ENCODE data around the gene C2orf81. TPM values are rescaled to one million over a fixed set of nuclear protein-coding genes. Genes with fewer than 3 reads are reported as not detected.

The C2orf81 gene
- total RNA-seq, 1 experiment from 2014 or later: 2.4 TPM

DNA sequence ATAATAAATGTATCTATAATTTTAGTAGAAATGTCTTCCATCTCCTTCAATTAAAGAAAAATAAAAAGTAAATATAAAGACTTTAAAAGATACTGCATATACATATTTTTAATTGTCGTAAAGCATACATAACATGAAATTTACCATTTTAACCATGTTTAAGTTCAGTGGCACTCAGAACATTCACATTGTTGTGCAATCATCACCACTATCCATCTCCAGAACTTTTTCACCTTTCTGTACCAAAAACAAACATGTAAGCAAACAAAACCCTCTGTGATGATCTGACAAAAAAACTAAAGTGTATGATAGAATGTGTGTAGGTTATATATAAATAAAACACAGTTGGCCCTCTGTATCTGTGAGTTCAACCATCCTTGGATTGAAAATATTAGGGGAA lies 27.9 kb downstream of the C2orf81 start:
- Histone ChIP-seq H3K9me2 (replicated peaks; ENCODE audit: low read length) (no peaks in the 10 kb centered on the region), H3K27ac (ENCODE audit: low read length) (no peak overlapping the region), H3K9ac (ENCODE audit: low read length) (no peak overlapping the region), H3K4me3 (ENCODE audit: low read length) (no peak overlapping the region), H3K36me3 (ENCODE audit: low read depth, low read length) (no peaks in the 10 kb centered on the region), H3K4me1 (ENCODE audit: insufficient read depth, low read length) (peaks cover 21% of the 10 kb centered on the region), H2AFZ (ENCODE audit: low read length) (no peak overlapping the region), H3K79me2 (ENCODE audit: low read length) (peaks cover 30% of the 10 kb centered on the region), H4K20me1 (ENCODE audit: low read length) (no peaks in the 10 kb centered on the region), H3K27me3 (ENCODE audit: low read length) (no peaks in the 10 kb centered on the region), H3K4me2 (ENCODE audit: low read length) (no peak overlapping the region), H3K9me3 (ENCODE audit: low read length) (no peaks in the 10 kb centered on the region), H3F3A (ENCODE audit: low read length, unreplicated experiment) (no peaks in the 10 kb centered on the region)
- TF ChIP-seq EZH2 (IDR thresholded peaks at IDR 0.05; ENCODE audit: low read length, unreplicated experiment): no peak
- TF ChIP-seq EZH2phosphoT487 (IDR thresholded peaks at IDR 0.05; ENCODE audit: borderline replicate concordance, low read length): no peak
- TF ChIP-seq, protein P1, sequence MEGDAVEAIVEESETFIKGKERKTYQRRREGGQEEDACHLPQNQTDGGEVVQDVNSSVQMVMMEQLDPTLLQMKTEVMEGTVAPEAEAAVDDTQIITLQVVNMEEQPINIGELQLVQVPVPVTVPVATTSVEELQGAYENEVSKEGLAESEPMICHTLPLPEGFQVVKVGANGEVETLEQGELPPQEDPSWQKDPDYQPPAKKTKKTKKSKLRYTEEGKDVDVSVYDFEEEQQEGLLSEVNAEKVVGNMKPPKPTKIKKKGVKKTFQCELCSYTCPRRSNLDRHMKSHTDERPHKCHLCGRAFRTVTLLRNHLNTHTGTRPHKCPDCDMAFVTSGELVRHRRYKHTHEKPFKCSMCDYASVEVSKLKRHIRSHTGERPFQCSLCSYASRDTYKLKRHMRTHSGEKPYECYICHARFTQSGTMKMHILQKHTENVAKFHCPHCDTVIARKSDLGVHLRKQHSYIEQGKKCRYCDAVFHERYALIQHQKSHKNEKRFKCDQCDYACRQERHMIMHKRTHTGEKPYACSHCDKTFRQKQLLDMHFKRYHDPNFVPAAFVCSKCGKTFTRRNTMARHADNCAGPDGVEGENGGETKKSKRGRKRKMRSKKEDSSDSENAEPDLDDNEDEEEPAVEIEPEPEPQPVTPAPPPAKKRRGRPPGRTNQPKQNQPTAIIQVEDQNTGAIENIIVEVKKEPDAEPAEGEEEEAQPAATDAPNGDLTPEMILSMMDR (conservative IDR thresholded peaks at IDR 0.05; ENCODE audit: low read depth, low read length): no peak
- ChIA-PET POLR2A (ENCODE audit: unreplicated experiment) (no interaction called here), CTCF (no interaction called here)
- ATAC-seq (no peak), DNase-seq (no peak)
- no TSS peak for BruUV-seq (replicated peaks)
- intact Hi-C loops (cut with micrococcal nuclease): no loop called here

DNA sequence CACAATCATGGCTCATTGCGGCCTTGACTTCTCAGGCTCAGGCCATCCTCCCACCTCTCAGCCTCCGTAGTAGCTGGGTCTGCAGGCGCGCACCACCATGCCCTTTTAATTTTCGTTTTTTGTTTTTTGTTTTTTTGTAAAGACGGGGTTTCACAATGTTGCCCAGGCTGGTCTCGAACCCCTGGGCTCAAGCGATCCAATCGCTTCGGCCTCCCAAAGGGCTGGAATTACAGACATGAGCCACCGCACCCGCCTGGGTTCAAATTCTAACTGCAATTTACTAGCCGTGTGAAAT lies 29.0 kb downstream of the C2orf81 start:
- ChIA-PET POLR2A (ENCODE audit: unreplicated experiment) (interaction anchor here (0.6 to 1.0 kb wide), 2 partner anchors 48 to 696 kb away, joined by 4 to 5 read pairs; no protein-coding TSS in a partner anchor), CTCF (interaction anchor here (0.6 kb wide), 1 partner anchor 1058 kb away, joined by 3 read pairs; no protein-coding TSS in a partner anchor)
- intact Hi-C loops (cut with micrococcal nuclease): no loop called here
- H3K4me3 ChIP-seq (ENCODE audit: low read length): peak overlapping the region; percentile 92
- H3K27me3 ChIP-seq (ENCODE audit: low read length): no peaks in the 10 kb centered on the region
- H3K79me2 ChIP-seq (ENCODE audit: low read length): peaks cover 41% of the 10 kb centered on the region
- BruUV-seq (replicated peaks): TSS peak; percentile 44
- no peaks in the 10 kb centered on the region for H3F3A ChIP-seq (ENCODE audit: low read length, unreplicated experiment)
- peak overlapping the region; percentile 88 for H3K9ac ChIP-seq (ENCODE audit: low read length)
- no peaks in the 10 kb centered on the region for H4K20me1 ChIP-seq (ENCODE audit: low read length)
- H3K4me2 ChIP-seq (ENCODE audit: low read length): peak overlapping the region; percentile 99
- peaks cover 21% of the 10 kb centered on the region for H3K4me1 ChIP-seq (ENCODE audit: insufficient read depth, low read length)
- no peak for ATAC-seq
- TF ChIP-seq EZH2 (IDR thresholded peaks at IDR 0.05; ENCODE audit: low read length, unreplicated experiment) (no peak), EZH2phosphoT487 (IDR thresholded peaks at IDR 0.05; ENCODE audit: borderline replicate concordance, low read length) (no peak)
- TF ChIP-seq, protein P1 (conservative IDR thresholded peaks at IDR 0.05; ENCODE audit: low read depth, low read length): no peak
- H2AFZ ChIP-seq (ENCODE audit: low read length): peak overlapping the region; percentile 93
- no peak overlapping the region for H3K27ac ChIP-seq (ENCODE audit: low read length)
- no peak for DNase-seq
- H3K9me2 ChIP-seq (replicated peaks; ENCODE audit: low read length): no peaks in the 10 kb centered on the region
- no peaks in the 10 kb centered on the region for H3K36me3 ChIP-seq (ENCODE audit: low read depth, low read length)
- H3K9me3 ChIP-seq (ENCODE audit: low read length): no peaks in the 10 kb centered on the region

DNA sequence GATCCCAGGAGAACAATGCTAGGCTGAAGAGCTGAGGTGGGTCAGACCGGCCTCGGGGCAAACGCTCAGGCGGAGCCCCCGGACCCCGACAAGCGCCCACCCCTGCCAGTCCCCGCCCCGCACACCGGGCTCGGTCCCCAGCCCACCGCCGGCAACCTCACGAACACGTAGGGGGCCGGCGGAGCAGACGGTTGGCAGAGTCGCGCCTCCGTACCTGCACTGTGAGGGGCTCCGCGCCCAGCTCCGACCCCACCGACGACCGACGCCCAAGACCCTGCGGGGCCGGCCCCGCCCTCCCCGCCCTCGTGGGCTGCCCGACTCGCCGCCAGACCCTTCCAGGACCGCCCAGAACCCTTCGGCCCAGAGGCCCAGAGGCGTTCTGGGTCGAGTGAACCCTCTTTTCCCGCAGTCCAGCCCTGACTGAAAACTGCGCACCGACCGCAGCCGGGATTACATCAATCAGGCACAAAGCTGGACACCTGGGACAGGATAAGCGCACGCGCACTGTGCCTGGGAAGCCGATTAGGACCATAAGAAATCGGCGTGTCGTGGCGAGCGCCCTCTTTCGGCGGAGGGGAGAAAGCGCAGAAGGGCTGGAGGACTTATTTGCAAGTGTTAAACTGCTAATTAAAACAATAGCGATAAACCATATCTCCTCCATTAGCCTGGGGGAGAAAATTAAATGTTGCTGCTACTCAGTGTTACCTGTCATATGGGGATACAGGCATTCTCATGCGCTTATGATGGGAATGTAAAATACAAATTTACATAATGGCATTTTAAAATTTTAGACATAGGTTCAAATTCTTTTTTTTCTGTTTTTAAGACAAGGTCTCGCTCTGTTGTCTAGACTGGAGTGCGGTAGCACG lies 29.6 kb downstream of the C2orf81 start:
- CTCF ChIA-PET: interaction anchor here (0.5 to 0.6 kb wide), 2 partner anchors 99 to 1059 kb away, joined by 3 to 4 read pairs; no protein-coding TSS in a partner anchor
- Histone ChIP-seq H3K36me3 (ENCODE audit: low read depth, low read length) (no peaks in the 10 kb centered on the region), H3K27ac (ENCODE audit: low read length) (peak overlapping the region; percentile 63), H3K27me3 (ENCODE audit: low read length) (no peaks in the 10 kb centered on the region), H3K9me3 (ENCODE audit: low read length) (no peaks in the 10 kb centered on the region), H3K4me2 (ENCODE audit: low read length) (peak overlapping the region; percentile 99), H4K20me1 (ENCODE audit: low read length) (no peaks in the 10 kb centered on the region), H2AFZ (ENCODE audit: low read length) (peak overlapping the region; percentile 93), H3K4me3 (ENCODE audit: low read length) (peak overlapping the region; percentile 92), H3K9ac (ENCODE audit: low read length) (peak overlapping the region; percentile 88), H3K9me2 (replicated peaks; ENCODE audit: low read length) (no peaks in the 10 kb centered on the region), H3K4me1 (ENCODE audit: insufficient read depth, low read length) (peaks cover 21% of the 10 kb centered on the region), H3K79me2 (ENCODE audit: low read length) (peaks cover 47% of the 10 kb centered on the region), H3F3A (ENCODE audit: low read length, unreplicated experiment) (no peaks in the 10 kb centered on the region)
- no TSS peak for BruUV-seq (replicated peaks)
- TF ChIP-seq, protein P1 (conservative IDR thresholded peaks at IDR 0.05; ENCODE audit: low read depth, low read length): peak; percentile 97
- no peak for TF ChIP-seq EZH2 (IDR thresholded peaks at IDR 0.05; ENCODE audit: low read length, unreplicated experiment)
- no peak for TF ChIP-seq EZH2phosphoT487 (IDR thresholded peaks at IDR 0.05; ENCODE audit: borderline replicate concordance, low read length)
- DNase-seq: peak; percentile 89
- POLR2A ChIA-PET (ENCODE audit: unreplicated experiment): interaction anchor here (0.6 to 1.0 kb wide), 3 partner anchors 40 to 695 kb away, joined by 3 to 5 read pairs (median 4); no protein-coding TSS in a partner anchor
- intact Hi-C loops (cut with micrococcal nuclease): no loop called here
- peak; percentile 84 for ATAC-seq
